ENCODE data around the gene DES.

DNA sequence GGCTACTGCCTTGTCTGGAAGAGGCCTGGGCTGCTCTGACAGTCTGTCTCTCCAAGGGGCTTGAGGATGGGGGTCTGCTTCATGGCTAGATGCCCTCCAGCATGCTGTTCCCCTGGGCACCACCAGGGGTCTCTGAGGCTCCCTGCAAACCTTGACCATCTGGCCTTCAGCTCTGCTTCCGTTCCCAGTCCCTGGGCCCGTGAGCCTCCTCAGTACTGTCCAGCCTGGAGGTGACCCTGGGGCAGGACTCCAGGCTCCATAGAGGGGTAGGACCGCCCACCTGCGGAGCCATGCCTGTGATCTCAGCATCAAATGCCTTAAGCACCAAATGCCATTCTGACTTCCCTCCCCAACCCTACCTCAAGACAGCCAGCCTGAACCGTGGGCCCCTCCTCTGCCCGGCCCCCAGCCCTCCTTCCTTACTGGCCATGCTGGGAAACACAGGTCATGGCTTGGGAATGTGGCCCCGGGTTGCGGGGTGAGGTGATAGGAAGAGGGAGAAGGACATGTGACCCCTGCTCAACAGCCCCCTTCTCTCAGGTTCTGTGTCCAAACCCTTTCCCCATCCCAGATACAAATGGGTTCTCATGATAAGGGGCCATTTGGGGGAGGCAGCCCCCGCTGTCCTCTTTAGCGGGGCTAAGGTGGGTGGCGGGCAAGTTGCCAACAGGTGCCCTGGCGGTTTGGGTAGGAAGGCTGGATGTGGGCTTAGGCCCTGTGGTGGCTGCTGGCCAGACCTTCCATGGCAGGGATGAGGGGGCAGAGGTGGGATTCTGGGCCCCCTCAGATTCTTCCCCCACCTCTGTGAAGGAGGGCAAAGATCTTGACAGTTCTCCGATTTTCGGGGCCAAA is 41.5 kb downstream of the DES start:
- TF ChIP-seq, protein P1, sequence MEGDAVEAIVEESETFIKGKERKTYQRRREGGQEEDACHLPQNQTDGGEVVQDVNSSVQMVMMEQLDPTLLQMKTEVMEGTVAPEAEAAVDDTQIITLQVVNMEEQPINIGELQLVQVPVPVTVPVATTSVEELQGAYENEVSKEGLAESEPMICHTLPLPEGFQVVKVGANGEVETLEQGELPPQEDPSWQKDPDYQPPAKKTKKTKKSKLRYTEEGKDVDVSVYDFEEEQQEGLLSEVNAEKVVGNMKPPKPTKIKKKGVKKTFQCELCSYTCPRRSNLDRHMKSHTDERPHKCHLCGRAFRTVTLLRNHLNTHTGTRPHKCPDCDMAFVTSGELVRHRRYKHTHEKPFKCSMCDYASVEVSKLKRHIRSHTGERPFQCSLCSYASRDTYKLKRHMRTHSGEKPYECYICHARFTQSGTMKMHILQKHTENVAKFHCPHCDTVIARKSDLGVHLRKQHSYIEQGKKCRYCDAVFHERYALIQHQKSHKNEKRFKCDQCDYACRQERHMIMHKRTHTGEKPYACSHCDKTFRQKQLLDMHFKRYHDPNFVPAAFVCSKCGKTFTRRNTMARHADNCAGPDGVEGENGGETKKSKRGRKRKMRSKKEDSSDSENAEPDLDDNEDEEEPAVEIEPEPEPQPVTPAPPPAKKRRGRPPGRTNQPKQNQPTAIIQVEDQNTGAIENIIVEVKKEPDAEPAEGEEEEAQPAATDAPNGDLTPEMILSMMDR (conservative IDR thresholded peaks at IDR 0.05 in 1 of 2, IDR thresholded peaks at IDR 0.05 in 1 of 2; ENCODE audit: extremely low read depth in 1 of 2, insufficient read depth in 1 of 2, low read depth in 1 of 2, low read length in 2 of 2), result peak; percentile 93 to 97
- TF ChIP-seq EZH2 (IDR thresholded peaks at IDR 0.05; ENCODE audit: borderline replicate concordance, low read length), result no peak

Measured in mammary epithelial cell (primary cell).